Astrocyte (in vitro differentiated cells and primary cell): ENCODE measurements around the gene MLN. TPM values are rescaled to one million over a fixed set of nuclear protein-coding genes. Genes with fewer than 3 reads are reported as not detected.

ENCODE experiments used
- DNase-seq: peaks from one replicate; pipeline ENCODE4 v3.0.0-alpha.2; 2010; ENCODE audit warnings: low read depth
- FAIRE-seq: peaks from 2 replicates; lab custom pipeline; 2011; peaks lifted over from hg19 to GRCh38; lab: Jason Lieb, UNC
- H2AFZ ChIP-seq: 2 replicates; pipeline ENCODE4 v1.6.0; 2012; ENCODE audit warnings: low read depth, low read length, inconsistent platforms
- H3K27ac ChIP-seq: 2 replicates; pipeline ENCODE4 v1.5.1; 2011; ENCODE audit warnings: low read depth, low read length, inconsistent platforms
- H3K27me3 ChIP-seq: 2 replicates; pipeline ENCODE4 v1.6.0; 2011; ENCODE audit warnings: low read length, inconsistent platforms; ENCODE audit not compliant: insufficient read depth
- H3K36me3 ChIP-seq: 2 replicates; pipeline ENCODE4 v1.5.1; 2011; ENCODE audit warnings: low read length, inconsistent platforms; ENCODE audit not compliant: insufficient read depth
- H3K4me1 ChIP-seq: 2 replicates; pipeline ENCODE4 v1.5.1; 2011; ENCODE audit warnings: low read length, inconsistent platforms; ENCODE audit not compliant: insufficient read depth
- H3K4me2 ChIP-seq: 2 replicates; pipeline ENCODE4 v1.6.0; 2012; ENCODE audit warnings: low read length, inconsistent platforms
- H3K4me3 ChIP-seq: 2 replicates; pipeline ENCODE4 v1.5.1; 2011; ENCODE audit warnings: low read depth, mild to moderate bottlenecking, low read length, inconsistent platforms; ENCODE audit not compliant: insufficient read depth
- H3K79me2 ChIP-seq: 2 replicates; pipeline ENCODE4 v1.6.0; 2012; ENCODE audit warnings: mild to moderate bottlenecking, low read length, inconsistent platforms; ENCODE audit not compliant: insufficient read depth
- H3K9ac ChIP-seq: 2 replicates; pipeline ENCODE4 v1.6.0; 2012; ENCODE audit warnings: mild to moderate bottlenecking, low read length, inconsistent platforms
- H3K9me3 ChIP-seq: 2 replicates; pipeline ENCODE4 v1.5.1; 2012; ENCODE audit warnings: low read depth, mild to moderate bottlenecking, low read length, inconsistent platforms; ENCODE audit not compliant: insufficient read depth
- H4K20me1 ChIP-seq: 2 replicates; pipeline ENCODE4 v1.6.0; 2012; ENCODE audit warnings: low read length, inconsistent platforms; ENCODE audit not compliant: insufficient read depth
- H3K27ac Mint-ChIP-seq: one replicate; pipeline ENCODE4 v1.8.0; 2021; ENCODE audit warnings: mild to moderate bottlenecking, mixed read lengths; ENCODE audit not compliant: unreplicated experiment
- H3K27me3 Mint-ChIP-seq: one replicate; pipeline ENCODE4 v1.8.0; 2021; ENCODE audit warnings: low read depth, mixed read lengths; ENCODE audit not compliant: unreplicated experiment
- H3K36me3 Mint-ChIP-seq: one replicate; pipeline ENCODE4 v1.8.0; 2021; ENCODE audit warnings: low read depth, mixed read lengths; ENCODE audit not compliant: unreplicated experiment
- H3K4me1 Mint-ChIP-seq: one replicate; pipeline ENCODE4 v1.8.0; 2021; ENCODE audit warnings: low read depth, mixed read lengths; ENCODE audit not compliant: unreplicated experiment
- H3K4me3 Mint-ChIP-seq: one replicate; pipeline ENCODE4 v1.8.0; 2021; ENCODE audit warnings: mild to moderate bottlenecking, moderate library complexity, mixed read lengths; ENCODE audit not compliant: unreplicated experiment
- H3K9me3 Mint-ChIP-seq: one replicate; pipeline ENCODE4 v1.8.0; 2021; ENCODE audit warnings: mild to moderate bottlenecking, mixed read lengths; ENCODE audit not compliant: unreplicated experiment
- CTCF ChIP-seq: IDR thresholded peaks from 2 replicates; pipeline ENCODE4 v1.5.1; 2011; ENCODE audit warnings: low read depth, mild to moderate bottlenecking, inconsistent platforms, low read length, moderate library complexity; ENCODE audit not compliant: insufficient read depth
- EZH2 ChIP-seq: IDR thresholded peaks from 2 replicates; pipeline ENCODE4 v1.6.1; 2012; ENCODE audit warnings: mild to moderate bottlenecking, low read length, inconsistent platforms; ENCODE audit not compliant: insufficient read depth
- total RNA-seq: library from RNA; stranded (reverse); gene quantifications from 2 replicates; pipeline ENCODE4 v1.2.1, GENCODE V29; 2021

The MLN gene
- total RNA-seq, 1 donor from 2014 or later = not detected

GRCh38 chr6:33830635-33831240 lies 26.9 kb upstream of the MLN start:
- Histone ChIP-seq H2AFZ (no peak overlapping the region), H3K79me2 (no peaks in the 10 kb centered on the region), H4K20me1 (no peaks in the 10 kb centered on the region), H3K9ac (no peak overlapping the region), H3K27ac (no peak overlapping the region), H3K36me3 (no peaks in the 10 kb centered on the region), H3K4me2 (no peak overlapping the region), H3K27me3 (peaks cover 7% of the 10 kb centered on the region), H3K4me3 (no peak overlapping the region), H3K4me1 (peaks cover 4% of the 10 kb centered on the region), H3K9me3 (no peaks in the 10 kb centered on the region)
- TF ChIP-seq EZH2 (no peak), CTCF (no peak)
- H3K27ac Mint-ChIP-seq = peak overlapping the region; percentile 56
- H3K9me3 Mint-ChIP-seq = no peaks in the 10 kb centered on the region
- H3K36me3 Mint-ChIP-seq = no peaks in the 10 kb centered on the region
- FAIRE-seq (no peak), DNase-seq (no peak)
- H3K4me1 Mint-ChIP-seq = peaks cover 14% of the 10 kb centered on the region
- H3K4me3 Mint-ChIP-seq = no peak overlapping the region
- peaks cover 21% of the 10 kb centered on the region for H3K27me3 Mint-ChIP-seq

GRCh38 chr6:33828764-33829731 lies 25.2 kb upstream of the MLN start:
- H3K4me1 Mint-ChIP-seq = peaks cover 14% of the 10 kb centered on the region
- TF ChIP-seq CTCF (no peak), EZH2 (no peak)
- no peaks in the 10 kb centered on the region for H3K9me3 Mint-ChIP-seq
- FAIRE-seq = no peak
- no peak overlapping the region for H3K4me3 Mint-ChIP-seq
- H3K36me3 ChIP-seq = no peaks in the 10 kb centered on the region
- no peaks in the 10 kb centered on the region for H3K79me2 ChIP-seq
- DNase-seq = no peak
- H3K9ac ChIP-seq = no peak overlapping the region
- no peak overlapping the region for H3K4me3 ChIP-seq
- H2AFZ ChIP-seq = no peak overlapping the region
- H3K27ac ChIP-seq = no peak overlapping the region
- H3K27me3 Mint-ChIP-seq = peaks cover 28% of the 10 kb centered on the region
- H3K27me3 ChIP-seq = peaks cover 7% of the 10 kb centered on the region
- H3K9me3 ChIP-seq = no peaks in the 10 kb centered on the region
- no peaks in the 10 kb centered on the region for H3K36me3 Mint-ChIP-seq
- H3K27ac Mint-ChIP-seq = no peak overlapping the region
- no peak overlapping the region for H3K4me2 ChIP-seq
- no peaks in the 10 kb centered on the region for H4K20me1 ChIP-seq
- H3K4me1 ChIP-seq = peaks cover 4% of the 10 kb centered on the region
